ENCODE measurements around the gene ZNF664. TPM values are rescaled to one million over a fixed set of nuclear protein-coding genes. Genes with fewer than 3 reads are reported as not detected.

ZNF664 gene
- total RNA-seq (2011; cell fraction: chromatin; rRNA removed; ENCODE audit: low replicate concordance) = 30.4 and 40.8 TPM in 2 replicates
- 22.5 and 24.2 TPM in 2 replicates for total RNA-seq (2011; cell fraction: nucleolus; rRNA removed)
- 37.6 and 62.4 TPM in 2 replicates for total RNA-seq (2011; cell fraction: nucleoplasm; rRNA removed)
- total RNA-seq (2014; rRNA removed) (31.1 and 34.5 TPM in 2 replicates), total RNA-seq (2014; rRNA removed; fragmentation: Illumina TruSeq; extraction: Trizol) (69.9 and 73.6 TPM in 2 replicates), total RNA-seq (2015; rRNA removed; fragmentation: Illumina TruSeq; extraction: Trizol) (59.6 and 63.6 TPM in 2 replicates), total RNA-seq (2021) (75.5 and 82.5 TPM in 2 replicates), polyA plus RNA-seq (2011; rRNA removed) (64.8 and 90.3 TPM in 2 replicates), polyA plus RNA-seq (2014; fragmentation: Illumina TruSeq; extraction: Trizol) (78.3 and 101 TPM in 2 replicates), polyA plus RNA-seq (2014; fragmentation: Nextera tagmentation; extraction: Ambion mirVana) (1 to 10 TPM; 3.3 to 6.3 TPM), polyA plus RNA-seq (2014; rRNA removed) (59.1 and 59.4 TPM in 2 replicates), polyA minus RNA-seq (2011; rRNA and poly(A)+ RNA removed) (46.6 and 47.8 TPM in 2 replicates), Bru-seq, nascent RNA (percentile 88 among the genes with signal in this experiment), BruChase-seq, experiment 1, labeled RNA remaining after a 2-hour chase (percentile 95 among the genes with signal in this experiment), BruChase-seq, experiment 2, labeled RNA remaining after a 6-hour chase (percentile 97 among the genes with signal in this experiment)
- polyA plus RNA-seq (2011; cell fraction: cytosol; rRNA removed) = 29.8 and 49.5 TPM in 2 replicates
- polyA plus RNA-seq (2011; cell fraction: nucleus; rRNA removed) = 44.5 and 52.5 TPM in 2 replicates
- polyA plus RNA-seq (2012) = 48.0 and 52.7 TPM in 2 replicates
- 26.5 and 29.5 TPM in 2 replicates for polyA minus RNA-seq (2011; cell fraction: cytosol; rRNA and poly(A)+ RNA removed)
- 28.0 and 52.0 TPM in 2 replicates for polyA minus RNA-seq (2011; cell fraction: nucleus; rRNA and poly(A)+ RNA removed)
- long read RNA-seq, experiment 1, full-length matches to known transcripts = 4 of 6 reads
- long read RNA-seq, experiment 1, partial matches to known transcripts = 0 of 6 reads
- long read RNA-seq, experiment 1, other reads (novel, unspliced or antisense) = 2 of 6 reads
- long read RNA-seq, experiment 2, full-length matches to known transcripts = 3 of 5 reads
- long read RNA-seq, experiment 2, partial matches to known transcripts = 2 of 5 reads
- long read RNA-seq, experiment 2, other reads (novel, unspliced or antisense) = 0 of 5 reads
- long read RNA-seq, experiment 3, full-length matches to known transcripts = 2 of 5 reads
- long read RNA-seq, experiment 3, partial matches to known transcripts = 0 of 5 reads
- long read RNA-seq, experiment 3, other reads (novel, unspliced or antisense) = 3 of 5 reads

DNA sequence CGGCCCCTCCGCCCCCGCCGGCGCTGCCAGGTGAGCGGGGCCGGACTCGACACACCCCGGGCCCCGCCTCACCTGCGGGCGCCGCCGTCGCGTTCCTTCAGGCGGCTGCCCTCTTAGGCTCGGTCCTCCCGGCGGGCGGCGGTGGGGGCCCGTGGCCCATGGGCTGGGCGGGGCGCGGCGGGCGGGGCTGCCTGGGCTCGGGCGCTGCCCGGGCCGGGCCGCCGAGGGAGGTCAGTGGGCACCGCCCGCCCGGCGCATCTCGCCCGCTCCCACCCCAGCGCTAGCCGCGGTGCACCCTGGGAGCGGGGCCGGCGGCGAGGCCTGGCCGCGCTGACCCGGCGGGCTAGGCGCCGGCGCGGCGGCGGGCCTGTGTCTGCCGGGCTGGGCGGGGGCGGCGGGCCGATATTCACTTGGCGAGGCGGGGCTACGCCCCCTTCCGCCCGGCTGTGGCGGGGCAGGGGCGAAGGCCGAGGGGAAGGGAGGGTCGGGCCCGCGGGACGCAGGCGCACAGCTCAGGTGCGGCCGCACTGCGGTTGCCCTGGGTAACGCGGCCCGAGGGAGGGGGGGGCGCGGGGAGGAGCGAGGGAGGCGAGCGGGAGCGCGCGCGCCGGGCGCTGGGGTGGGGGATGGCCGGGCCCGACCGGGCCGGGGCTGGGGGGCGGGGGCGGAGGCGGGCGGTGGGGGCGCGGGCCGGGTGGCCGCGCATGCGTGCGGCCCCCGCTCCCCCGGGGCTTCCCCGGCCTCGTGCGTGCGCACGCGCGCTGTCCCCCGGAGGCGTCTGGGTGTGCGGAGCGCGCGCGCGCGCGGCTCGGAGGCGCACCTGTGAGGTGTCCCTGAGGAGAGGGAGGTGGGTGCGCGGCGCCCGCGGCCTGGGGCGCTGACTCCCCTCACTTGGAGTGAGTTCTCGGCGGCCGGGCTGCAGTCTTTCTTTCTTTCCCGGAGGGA, at the start of gene ZNF664, which contains the start of gene CCDC92:
Gene ZNF664 (plus strand): TSS at position 759 of the 945 bp plus-strand sequence. CDS start 38,930 bp downstream, outside the sequence.
Gene CCDC92 (minus strand): TSS at position 375 of the 945 bp plus-strand sequence. CDS start 28,526 bp downstream, outside the sequence.
- DNase-seq (ENCODE audit: extremely low read depth in 1 of 4, low spot score in 3 of 4) = peak; percentile 96 to 99 (median 99)
- no peak for FAIRE-seq
- H3K27ac ChIP-seq (ENCODE audit: extremely low read depth, low read depth, low read length) = peak within 1 kb of the TSS; percentile 61
- no TSS peak for BruUV-seq (replicated peaks)
- H3K9ac ChIP-seq (ENCODE audit: insufficient read depth in 1 of 2, low read depth in 2 of 2, low read length in 2 of 2) = peak within 1 kb of the TSS; percentile 67 to 94
- in situ Hi-C loops (cut with MboI) = no loop called here
- H4K20me1 ChIP-seq (replicated peaks; ENCODE audit: control insufficient read depth, insufficient read depth, low read length) = no peaks in the 10 kb centered on the region
- POLR2A ChIA-PET = no interaction called here
- no peaks in the 10 kb centered on the region for H3K9me3 ChIP-seq (replicated peaks; ENCODE audit: control insufficient read depth, insufficient read depth, low read depth, low read length)
- H3K36me3 ChIP-seq (ENCODE audit: control insufficient read depth, insufficient read depth, low read length) = peaks cover 26% of the 10 kb centered on the region; the same call in 2 of the 3 replicates
- H3K79me2 ChIP-seq (ENCODE audit: control insufficient read depth, insufficient read depth, low read length) = peaks cover 42% of the 10 kb centered on the region
- H3K27me3 ChIP-seq (ENCODE audit: control insufficient read depth in 2 of 2, insufficient read depth in 2 of 2, low read length in 2 of 2) = no peaks in the 10 kb centered on the region
- 0% methylated on average over 2 of the region's 138 CpGs for WGBS (ENCODE audit: insufficient coverage, low coverage, missing lambda C conversion rate)
- peaks cover 16 to 17% of the 10 kb centered on the region in 2 experiments; a peak in 4 of 5 replicates for H3K4me1 ChIP-seq (replicated peaks in 1 of 2; ENCODE audit: control insufficient read depth in 2 of 2, insufficient read depth in 2 of 2, low read length in 2 of 2)
- intact Hi-C loops (cut with micrococcal nuclease) = no loop called here
- H2AFZ ChIP-seq (ENCODE audit: low read depth, low read length) = peak within 1 kb of the TSS; percentile 72
- CTCF ChIA-PET (ENCODE audit: low intra/inter-chr PET ratio) = no interaction called here
- H3K4me3 ChIP-seq = peak within 1 kb of the TSS; percentile 80
- peak within 1 kb of the TSS; percentile 85 for H3K4me2 ChIP-seq (ENCODE audit: insufficient read depth, low read length)
- peaks cover 2% of the 10 kb centered on the region for H3K9me1 ChIP-seq (ENCODE audit: control insufficient read depth, insufficient read depth, low read length)
- peak; percentile 93 for ATAC-seq
- TF ChIP-seq RAD21 (CRISPR knock-in tag; conservative IDR thresholded peaks at IDR 0.05 in 1 of 2, IDR thresholded peaks at IDR 0.05 in 1 of 2) = peak in 1 of 2 experiments; percentile 54; a peak in 2 of 4 replicates
- TF ChIP-seq ZEB2 (IDR thresholded peaks at IDR 0.05) = no peak
- no peak for TF ChIP-seq TRIM28 (IDR thresholded peaks at IDR 0.05)
- no peak for TF ChIP-seq CREB5 (CRISPR knock-in tag; IDR thresholded peaks at IDR 0.05)
- TF ChIP-seq KAT7 (CRISPR knock-in tag; IDR thresholded peaks at IDR 0.05; ENCODE audit: borderline replicate concordance) = no peak
- TF ChIP-seq YBX1 (IDR thresholded peaks at IDR 0.05) = no peak
- TF ChIP-seq IRF1 (CRISPR knock-in tag; IDR thresholded peaks at IDR 0.05; ENCODE audit: borderline replicate concordance) = no peak
- TF ChIP-seq CTCF (IDR thresholded peaks at IDR 0.05 in 2 of 3, conservative IDR thresholded peaks at IDR 0.05 in 1 of 3; ENCODE audit: insufficient read depth in 2 of 3, low read depth in 1 of 3, low read length in 3 of 3) = peak; percentile 19 to 64 (median 60); a peak in 4 of 6 replicates
- TF ChIP-seq ZNF551 (CRISPR knock-in tag; IDR thresholded peaks at IDR 0.05) = no peak
- no peak for TF ChIP-seq MCM3 (IDR thresholded peaks at IDR 0.05)
- TF ChIP-seq SNAPC5 (CRISPR knock-in tag; IDR thresholded peaks at IDR 0.05) = no peak
- TF ChIP-seq GTF2F1 (IDR thresholded peaks at IDR 0.05; ENCODE audit: low read depth, low read length) = no peak
